CD4-positive, alpha-beta T cell treated with Interleukin-6 at 100 ng/mL for 8 hours (primary cell): ENCODE measurements around the gene OLIG2.

ENCODE experiments used
- DNase-seq: peaks from one replicate; pipeline ENCODE4 v3.0.0-alpha.2; 2020; ENCODE audit warnings: mixed read lengths, low spot score

OLIG2 gene

GRCh38 chr21:33025489-33026442 lies at the start of gene OLIG2:
Gene OLIG2, plus strand, starts transcription at chr21:33025935. Its CDS starts 928 bp downstream, at chr21:33026863.
- DNase-seq: no peak

DNA sequence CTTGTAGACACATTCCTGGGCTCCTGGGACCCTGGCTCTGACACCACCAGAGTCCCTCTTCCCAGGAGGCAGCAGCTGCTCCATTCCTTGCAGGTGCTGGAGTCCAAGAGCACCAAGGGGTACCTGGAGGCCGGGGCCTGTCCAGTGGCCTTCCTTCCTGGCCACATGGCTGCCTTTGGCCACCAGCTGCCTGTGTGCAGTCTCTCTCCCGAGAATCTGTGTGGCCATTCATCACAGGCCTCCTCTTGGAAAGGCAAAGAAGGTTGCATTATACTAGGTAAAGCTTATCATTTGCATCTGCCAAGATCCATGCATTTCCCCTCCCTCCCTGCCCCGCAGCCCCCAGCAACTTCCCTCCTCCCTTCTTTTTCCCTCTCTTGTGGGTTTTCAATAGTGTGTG lies 48.9 kb upstream of the OLIG2 start:
- DNase-seq: no peak

GRCh38 chr21:32977216-32977615 lies 48.5 kb upstream of the OLIG2 start:
- no peak for DNase-seq

DNA sequence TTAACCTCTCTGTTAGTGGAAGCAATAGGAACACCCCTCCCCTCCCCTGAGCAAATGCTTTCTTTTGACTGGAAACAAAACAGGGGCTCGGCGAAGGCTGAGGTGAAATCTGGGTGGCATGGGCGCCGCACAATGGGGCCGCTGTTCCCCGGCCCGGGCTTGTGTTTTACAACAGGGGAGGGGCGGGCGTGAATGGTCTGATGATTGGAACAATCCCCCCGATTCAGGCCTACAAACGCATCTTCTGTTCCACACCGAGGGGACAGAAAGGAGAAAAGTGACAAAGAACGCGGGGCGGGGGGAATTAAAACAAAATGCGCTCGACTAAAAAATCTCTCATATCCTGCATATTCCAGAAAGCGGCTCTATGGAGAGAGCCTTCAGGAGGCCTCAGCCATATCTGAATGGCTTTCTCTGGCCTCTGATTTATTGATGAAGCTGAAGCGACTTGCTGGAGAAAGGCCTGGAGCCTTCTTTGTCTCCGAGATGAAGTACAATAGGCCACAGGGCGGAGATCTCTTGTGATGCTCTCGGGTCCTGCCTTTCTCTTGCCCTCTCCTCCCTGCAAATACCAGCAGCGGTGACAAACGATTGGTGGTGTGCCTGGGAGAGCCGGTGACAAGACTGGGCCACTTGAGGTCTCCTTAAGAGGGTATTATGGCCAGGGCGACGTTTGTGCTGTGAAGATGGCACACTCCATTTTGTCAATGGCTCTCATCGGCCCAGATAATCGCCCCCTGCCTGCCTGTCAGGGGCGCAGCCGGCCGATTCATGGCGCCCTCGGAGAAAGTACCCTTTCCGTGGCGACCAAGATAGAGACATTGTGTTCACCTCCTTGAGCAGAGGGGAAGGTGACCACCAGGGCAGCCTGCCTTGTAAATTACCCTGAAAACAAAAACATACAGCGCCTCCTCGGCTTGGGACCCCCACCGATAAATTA lies 47.1 kb upstream of the OLIG2 start:
- DNase-seq: no peak

GRCh38 chr21:32979598-32980268 lies 46.0 kb upstream of the OLIG2 start:
- DNase-seq: no peak

GRCh38 chr21:32981096-32981495 lies 44.6 kb upstream of the OLIG2 start:
- no peak for DNase-seq

- DNase-seq: no peak
Measured at GRCh38 chr21:32990666-32991065, 35.1 kb upstream of the OLIG2 start.

DNA sequence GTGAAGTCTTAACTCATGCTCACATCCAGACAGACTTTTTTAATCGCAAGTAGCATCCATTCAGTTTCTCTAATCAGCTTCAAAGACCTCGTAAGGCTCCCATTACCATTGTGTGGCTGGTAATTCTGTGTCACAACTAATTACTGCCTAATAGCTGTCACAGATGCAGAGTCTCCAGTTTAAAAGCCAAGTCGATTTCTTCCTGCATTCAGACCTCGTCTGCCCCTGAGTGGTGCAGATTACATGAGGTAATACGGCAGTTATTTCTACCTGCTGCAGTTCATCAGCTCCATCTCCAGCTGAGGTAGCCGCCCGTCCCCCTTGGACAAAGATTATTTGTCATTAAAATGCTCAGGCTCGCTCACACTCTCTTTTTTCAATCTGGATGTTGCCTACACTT lies 34.4 kb upstream of the OLIG2 start:
- DNase-seq: no peak

DNA sequence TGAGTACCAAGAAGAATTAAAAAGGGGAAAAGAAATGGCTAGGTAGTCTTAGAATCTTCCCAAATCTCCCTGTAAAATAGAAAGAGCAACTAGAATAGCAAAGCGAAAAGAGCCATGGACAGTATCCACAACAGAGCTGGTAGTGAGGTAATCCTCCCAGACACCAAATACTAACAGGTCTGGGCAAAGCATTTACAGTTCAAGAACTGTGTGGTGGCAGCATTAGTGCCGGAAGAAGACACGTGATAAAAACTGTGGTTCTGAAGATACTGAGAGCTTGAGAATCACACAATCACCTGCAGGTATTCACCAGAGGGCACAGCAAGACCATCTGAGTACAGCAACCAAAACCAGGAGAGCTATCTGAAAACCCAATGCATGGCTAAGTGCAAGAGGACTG lies 31.8 kb upstream of the OLIG2 start:
- DNase-seq: no peak

GRCh38 chr21:32994305-32994704 lies 31.4 kb upstream of the OLIG2 start:
- DNase-seq: no peak

DNA sequence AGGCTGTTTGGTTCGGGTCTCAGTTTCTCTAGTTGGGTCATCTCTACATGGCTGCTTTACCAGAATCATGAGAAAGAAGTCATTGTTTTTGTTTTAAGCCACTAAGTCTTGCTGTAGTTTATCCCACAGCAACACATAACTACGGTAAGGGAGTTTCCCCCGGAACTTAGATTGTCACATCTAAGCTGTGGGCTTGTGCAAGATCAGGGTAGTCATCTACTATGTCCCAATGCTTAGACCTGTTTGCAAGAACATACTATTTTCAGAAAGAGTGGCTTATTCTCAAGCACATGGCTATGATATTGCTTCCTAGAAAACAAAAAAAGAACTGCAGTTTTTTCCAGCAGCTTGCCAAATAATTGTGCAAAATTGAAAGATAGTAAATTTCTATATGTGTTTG lies 18.0 kb upstream of the OLIG2 start:
- no peak for DNase-seq

GRCh38 chr21:33008333-33009051 lies 17.2 kb upstream of the OLIG2 start:
- DNase-seq: no peak

- no peak for DNase-seq
Measured at GRCh38 chr21:33010931-33011330, 14.8 kb upstream of the OLIG2 start.

- DNase-seq: no peak
Measured at GRCh38 chr21:33011462-33011861, 14.3 kb upstream of the OLIG2 start.

DNA sequence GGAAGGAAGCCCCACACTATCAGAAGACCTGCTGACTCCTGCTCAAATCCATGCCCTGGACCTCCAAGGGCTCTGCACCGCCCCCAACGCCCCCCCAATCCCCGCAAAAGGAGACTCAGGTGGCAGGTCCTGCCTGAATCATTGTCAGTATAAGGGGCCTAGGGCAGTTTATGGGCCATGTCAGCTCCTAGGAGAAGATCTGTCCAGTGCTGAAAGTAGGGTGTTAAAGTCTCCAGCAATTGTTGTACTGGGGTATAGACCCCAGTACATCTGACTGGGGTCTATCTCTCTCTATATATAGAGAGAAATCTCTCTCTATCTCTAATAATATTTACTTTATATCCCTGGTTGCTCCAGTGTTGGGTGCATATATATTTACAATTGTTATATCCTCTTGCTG lies 12.1 kb upstream of the OLIG2 start:
- DNase-seq: no peak

DNA sequence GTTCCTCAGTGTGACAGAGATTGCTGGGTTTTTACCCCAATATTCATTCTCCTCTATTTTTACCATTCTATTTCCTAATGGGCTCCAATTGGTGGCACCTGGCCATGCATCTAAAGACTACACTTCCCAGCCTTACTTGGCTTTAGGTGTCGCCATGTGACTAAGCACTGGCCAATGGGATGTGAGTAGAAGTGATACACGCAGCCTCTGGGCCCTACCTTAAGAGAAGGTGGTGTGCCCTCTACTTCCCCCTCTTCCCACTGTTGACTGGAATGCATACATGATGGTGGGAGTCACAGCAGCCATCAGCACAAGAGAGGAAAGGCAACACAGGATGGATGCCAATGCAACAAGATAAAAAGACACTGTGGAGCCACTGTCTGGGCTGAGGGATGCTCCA lies 11.4 kb upstream of the OLIG2 start:
- no peak for DNase-seq

- no peak for DNase-seq
Measured at GRCh38 chr21:33015096-33015495, 10.6 kb upstream of the OLIG2 start.

GRCh38 chr21:33015756-33016155 lies 10.0 kb upstream of the OLIG2 start:
- no peak for DNase-seq

GRCh38 chr21:33018707-33019465 lies 6.8 kb upstream of the OLIG2 start:
- no peak for DNase-seq

DNA sequence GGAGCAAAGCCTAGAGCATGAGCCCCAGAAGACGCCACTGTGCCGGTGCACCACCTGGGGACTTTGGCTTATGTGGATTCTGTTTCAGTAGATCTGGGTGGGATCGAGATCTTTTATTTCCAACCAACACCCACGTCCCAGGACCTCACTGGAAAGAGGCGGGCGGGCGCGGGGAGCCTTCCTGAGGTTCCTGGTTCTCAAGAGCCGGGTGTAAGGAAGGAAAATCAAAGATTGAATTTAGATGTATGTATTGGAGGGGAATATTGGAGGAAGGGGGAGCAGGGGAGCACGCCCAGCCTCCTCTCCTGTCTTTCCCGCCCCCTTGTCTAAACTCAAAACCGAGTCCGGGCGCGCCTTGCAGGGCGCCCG lies 6.2 kb upstream of the OLIG2 start:
- no peak for DNase-seq
